Limb (tissue), 2 donors: ENCODE results near the gene MICOS13.

Source experiments
- DNase-seq, 2 donors: peaks; one replicate each; pipeline ENCODE4 v3.0.0-alpha.2; 2016; ENCODE audit errors: extremely low spot score in 2 of 2

The MICOS13 gene

GRCh38 chr19:5687360-5688198 lies 7.3 kb upstream of the MICOS13 start:
- no peak for DNase-seq

GRCh38 chr19:5686647-5687359 lies 6.5 kb upstream of the MICOS13 start:
- DNase-seq, result peak; percentile 87 to 97

GRCh38 chr19:5686326-5686646 lies 6.0 kb upstream of the MICOS13 start:
- no peak for DNase-seq

GRCh38 chr19:5684694-5685430 lies 4.5 kb upstream of the MICOS13 start:
- DNase-seq, result no peak

GRCh38 chr19:5683177-5683886 lies 3.0 kb upstream of the MICOS13 start:
- no peak for DNase-seq

- no peak for DNase-seq
Measured at GRCh38 chr19:5682107-5682482, 1.8 kb upstream of the MICOS13 start.

- DNase-seq, result no peak
Measured at GRCh38 chr19:5681391-5682106, 1.2 kb upstream of the MICOS13 start.

- DNase-seq, result no peak
Measured at GRCh38 chr19:5680084-5680436, 256 bp downstream of the MICOS13 start.

GRCh38 chr19:5679289-5680083 lies 830 bp downstream of the MICOS13 start:
- DNase-seq, result no peak

- DNase-seq, result no peak
Measured at GRCh38 chr19:5678071-5678718, 2.1 kb downstream of the MICOS13 start.

GRCh38 chr19:5677580-5677979 lies 2.7 kb downstream of the MICOS13 start:
- DNase-seq, result no peak

- no peak for DNase-seq
Measured at GRCh38 chr19:5677136-5677535, 3.2 kb downstream of the MICOS13 start.

GRCh38 chr19:5676772-5677105 lies 3.6 kb downstream of the MICOS13 start:
- DNase-seq, result peak in 1 of 2 donors; percentile 32

GRCh38 chr19:5676105-5676771 lies 4.1 kb downstream of the MICOS13 start:
- no peak for DNase-seq

GRCh38 chr19:5674714-5675113 lies 5.6 kb downstream of the MICOS13 start:
- no peak for DNase-seq

- no peak for DNase-seq
Measured at GRCh38 chr19:5673752-5674151, 6.6 kb downstream of the MICOS13 start.

- DNase-seq, result no peak
Measured at GRCh38 chr19:5672708-5673459, 7.4 kb downstream of the MICOS13 start.

GRCh38 chr19:5671600-5671999 lies 8.7 kb downstream of the MICOS13 start:
- no peak for DNase-seq

GRCh38 chr19:5669212-5669611 lies 11.1 kb downstream of the MICOS13 start:
- no peak for DNase-seq
